ENCODE results near the gene IRF2. TPM values are rescaled to one million over a fixed set of nuclear protein-coding genes. Genes with fewer than 3 reads are reported as not detected.

The IRF2 gene
- total and polyA plus RNA-seq, 12 donors: 9.3 to 41.4 (median 28.6) TPM

DNA sequence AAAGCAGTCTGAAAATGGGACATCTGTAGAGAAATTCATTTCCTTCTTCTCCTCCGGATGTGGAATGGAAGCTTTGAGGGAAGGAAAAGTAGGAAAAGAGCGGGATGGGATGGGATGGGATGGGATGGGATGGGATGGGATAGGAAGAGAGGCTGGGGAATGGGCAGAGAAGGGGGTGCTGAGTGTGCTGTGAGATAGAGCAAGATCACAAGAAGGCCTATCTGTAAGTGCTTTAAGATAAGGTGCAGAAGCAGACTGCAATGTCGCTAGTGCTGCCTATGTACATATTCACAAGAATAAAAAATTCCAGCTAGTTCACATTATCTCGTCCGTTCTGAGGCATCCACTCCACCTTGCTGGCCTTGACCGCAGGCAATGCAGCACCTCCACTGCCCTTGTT, 86.2 kb downstream of the IRF2 start:
- ATAC-seq (no peak), DNase-seq (no peak)
- Histone ChIP-seq H3K27me3 (no peaks in the 10 kb centered on the region), H3K9me3 (peaks cover 0 to 3% (median 0%) of the 10 kb centered on the region in 11 donors), H3K36me3 (peaks cover 0 to 68% (median 20%) of the 10 kb centered on the region in 9 donors), H3K27ac (peak overlapping the region in 8 of 10 donors; percentile 86 to 95 (median 90)), H3K4me3 (no peak overlapping the region), H3K4me1 (peaks cover 27 to 87% (median 60%) of the 10 kb centered on the region in 9 donors)
- TF ChIP-seq CTCF (IDR thresholded peaks at IDR 0.05): no peak
- intact Hi-C loops (cut with DNase I): loop anchor here in 6 of 10 donors (5.0 to 10.0 kb wide), 7 partner anchors 41 to 149 kb away; partner anchors contain the start of gene IRF2 (in 2 of the 6)
- WGBS, 2 donors: 47 to 62% methylated on average over 6 of the region's 6 CpGs

- Histone ChIP-seq H3K27me3 (no peaks in the 10 kb centered on the region), H3K4me1 (peaks cover 32 to 87% (median 67%) of the 10 kb centered on the region in 9 donors), H3K36me3 (peaks cover 0 to 61% (median 17%) of the 10 kb centered on the region in 9 donors), H3K27ac (peak overlapping the region; percentile 80 to 95 (median 89)), H3K9me3 (peaks cover 0 to 3% (median 0%) of the 10 kb centered on the region in 11 donors), H3K4me3 (no peak overlapping the region)
- DNase-seq: no peak
- 61 to 62% methylated on average over 6 of the region's 6 CpGs for WGBS, 2 donors
- no peak for ATAC-seq
- TF ChIP-seq CTCF (IDR thresholded peaks at IDR 0.05): no peak
- intact Hi-C loops (cut with DNase I): loop anchor here in 6 of 10 donors (2.0 to 10.0 kb wide), 8 partner anchors 40 to 150 kb away; partner anchors contain the start of gene IRF2 (in 2 of the 6)
These were observed 87.0 kb downstream of the IRF2 start for GRCh38 chr4:184387351-184387750.

GRCh38 chr4:184386271-184386781, 88.0 kb downstream of the IRF2 start:
- ATAC-seq: peak; percentile 31 to 84 (median 69)
- no peak for TF ChIP-seq CTCF (IDR thresholded peaks at IDR 0.05)
- intact Hi-C loops (cut with DNase I): loop anchor here in 6 of 10 donors (2.0 to 10.0 kb wide), 8 partner anchors 39 to 151 kb away; partner anchors contain the start of gene IRF2 (in 2 of the 6)

GRCh38 chr4:184385705-184386141, 88.6 kb downstream of the IRF2 start:
- Histone ChIP-seq H3K36me3 (peaks cover 0 to 44% (median 4%) of the 10 kb centered on the region in 9 donors), H3K4me3 (peak overlapping the region in 2 of 10 donors; percentile 1 to 10), H3K4me1 (peaks cover 32 to 89% (median 79%) of the 10 kb centered on the region in 9 donors), H3K9me3 (no peaks in the 10 kb centered on the region), H3K27ac (peak overlapping the region; percentile 80 to 95 (median 89)), H3K27me3 (no peaks in the 10 kb centered on the region)
- DNase-seq (peak; percentile 41 to 58), ATAC-seq (peak; percentile 46 to 86 (median 77))
- intact Hi-C loops (cut with DNase I): loop anchor here in 6 of 10 donors (2.0 to 10.0 kb wide), 10 partner anchors 38 to 152 kb away; partner anchors contain the start of gene IRF2 (in 4 of the 6)
- 25 to 36% methylated on average over 6 of the region's 6 CpGs for WGBS, 2 donors
- no peak for TF ChIP-seq CTCF (IDR thresholded peaks at IDR 0.05)

More at GRCh38 chr4:184386271-184386781, 88.0 kb downstream of the IRF2 start:
- Histone ChIP-seq H3K4me1 (peaks cover 32 to 93% (median 77%) of the 10 kb centered on the region in 9 donors), H3K9me3 (peaks cover 0 to under 1% (median 0%) of the 10 kb centered on the region in 11 donors), H3K36me3 (peaks cover 0 to 50% (median 8%) of the 10 kb centered on the region in 9 donors), H3K27ac (peak overlapping the region; percentile 80 to 95 (median 89)), H3K27me3 (no peaks in the 10 kb centered on the region), H3K4me3 (peak overlapping the region in 3 of 10 donors; percentile 1 to 22 (median 10))
- DNase-seq: peak in 1 of 2 donors; percentile 69
- 23 to 34% methylated on average over 10 of the region's 10 CpGs for WGBS, 2 donors
